ENCODE results near the gene WDR90. TPM values are rescaled to one million over a fixed set of nuclear protein-coding genes. Genes with fewer than 3 reads are reported as not detected.

The WDR90 gene
- total and polyA plus RNA-seq, 2 of the 13 experiments (the other 11 are each of a cell fraction or from before 2014, with no cell fraction given): 14.9 to 28.9 TPM

- 0 out of 2 replicates have a peak, but pooled peaks have one; percentile 34 for TF ChIP-seq ZNF710 (CRISPR knock-in tag; IDR thresholded peaks at IDR 0.05; ENCODE audit: borderline replicate concordance)
These were observed 45.2 kb downstream of the WDR90 start (continued) for GRCh38 chr16:694187-694862.

GRCh38 chr16:694863-695354 lies 45.7 kb downstream of the WDR90 start:
- H3K9me3 ChIP-seq (ENCODE audit: low read length): no peaks in the 10 kb centered on the region
- ChIA-PET CTCF (ENCODE audit: low intra/inter-chr PET ratio, low total read pairs) (no interaction called here), POLR2A (interaction anchor here (0.6 to 3.4 kb wide), 8 partner anchors 12 to 66 kb away, joined by 3 to 21 read pairs (median 4); partner anchors contain the start of genes ANTKMT, MSLN, RHBDL1 and STUB1)
- intact Hi-C loops (cut with micrococcal nuclease; ENCODE audit: unreplicated experiment): no loop called here
- H3K27ac ChIP-seq (ENCODE audit: extremely low read length, insufficient read depth, low read length): no peak overlapping the region
- peak overlapping the region; percentile 34 to 69 (median 57); a peak in 5 of 6 replicates for H3K4me3 ChIP-seq (replicated peaks in 1 of 3; ENCODE audit: insufficient read depth in 1 of 3, low read depth in 2 of 3, low read length in 3 of 3)
- TF ChIP-seq SRSF1 (optimal IDR thresholded peaks at IDR 0.05; ENCODE audit: low read depth, low read length) (no peak), ZNF776 (CRISPR knock-in tag; IDR thresholded peaks at IDR 0.05) (no peak), ARNTL (CRISPR knock-in tag; IDR thresholded peaks at IDR 0.05) (no peak), MXD3 (CRISPR knock-in tag; IDR thresholded peaks at IDR 0.05) (no peak), ZBTB26 (CRISPR knock-in tag; IDR thresholded peaks at IDR 0.05; ENCODE audit: borderline replicate concordance) (no peak)
- H3K4me2 ChIP-seq (ENCODE audit: low read depth, low read length): peak overlapping the region; percentile 84
- no peak for DNase-seq (ENCODE audit: low spot score)
- 22% methylated on average over 15 of the region's 37 CpGs for WGBS (ENCODE audit: low lambda C conversion rate)
- no TSS peak for BruUV-seq (replicated peaks)
- no peaks in the 10 kb centered on the region for H4K20me1 ChIP-seq (ENCODE audit: insufficient read depth, low read length)
- H2AFZ ChIP-seq (ENCODE audit: low read length): no peak overlapping the region
- H3K4me1 ChIP-seq (ENCODE audit: insufficient read depth, low read length): peaks cover 13% of the 10 kb centered on the region
- in situ Hi-C loops (cut with HindIII; ENCODE audit: extremely low pct_ligation_motif_present, low pct_unique_long_range_greater_than_20kb): no loop called here
- FAIRE-seq: no peak
- H3K36me3 ChIP-seq (replicated peaks in 1 of 2; ENCODE audit: control insufficient read depth in 1 of 2, insufficient read depth in 2 of 2, low read length in 2 of 2): no peaks in the 10 kb centered on the region
- no peak for ATAC-seq
- H3K79me2 ChIP-seq (ENCODE audit: insufficient read depth, low read length): no peaks in the 10 kb centered on the region
- peaks cover 12 to 40% of the 10 kb centered on the region in 2 experiments for H3K27me3 ChIP-seq (ENCODE audit: control insufficient read depth in 1 of 2, insufficient read depth in 2 of 2, low read length in 2 of 2)
- H3K9ac ChIP-seq (ENCODE audit: insufficient read depth, low read depth, low read length): peak overlapping the region; percentile 46; the same call in 1 of the 2 replicates
